Fibroblast of lung (primary cell): ENCODE results near the gene DKC1. TPM values are rescaled to one million over a fixed set of nuclear protein-coding genes. Genes with fewer than 3 reads are reported as not detected.

Experiments
- DNase-seq, 2 donors: peaks; one replicate each; pipeline versions ENCODE4 v3.0.0 to v3.0.0-alpha.2; 2010; ENCODE audit warnings: low read depth in 2 of 2
- H2AFZ ChIP-seq: 2 replicates; pipeline ENCODE4 v1.5.1; 2012; ENCODE audit warnings: low read length, control low read depth, inconsistent platforms
- H3K27ac ChIP-seq: 2 replicates; pipeline ENCODE4 v1.5.1; 2011; ENCODE audit warnings: low read length, control low read depth; ENCODE audit not compliant: insufficient read depth
- H3K27me3 ChIP-seq: 2 replicates; pipeline ENCODE4 v1.5.1; 2011; ENCODE audit warnings: mild to moderate bottlenecking, low read length; ENCODE audit not compliant: control insufficient read depth, insufficient read depth
- H3K36me3 ChIP-seq: 2 replicates; pipeline ENCODE4 v1.5.1; 2011; ENCODE audit warnings: low read length; ENCODE audit not compliant: control insufficient read depth, insufficient read depth
- H3K4me1 ChIP-seq: 2 replicates; pipeline ENCODE4 v1.5.1; 2011; ENCODE audit warnings: low read length; ENCODE audit not compliant: control insufficient read depth, insufficient read depth; ENCODE audit errors: extremely low read depth
- H3K4me2 ChIP-seq: 2 replicates; pipeline ENCODE4 v1.5.1; 2011; ENCODE audit warnings: low read length, control low read depth; ENCODE audit not compliant: insufficient read depth; ENCODE audit errors: extremely low read depth
- H3K4me3 ChIP-seq, 4 experiments: fragments of 200-600 bp in 1 of 4; sonication (generic) in 1 of 4; replicated peaks in 1 of 4; 2 replicates each; pipeline ENCODE4 v1.5.1; 2011 to 2016; ENCODE audit warnings: low read length in 4 of 4, low read depth in 3 of 4, mild to moderate bottlenecking in 3 of 4, control low read depth in 2 of 4, inconsistent platforms in 1 of 4, mixed read lengths in 1 of 4; ENCODE audit not compliant: insufficient read depth in 1 of 4; ENCODE audit errors: control extremely low read depth in 1 of 4
- H3K79me2 ChIP-seq: 2 replicates; pipeline ENCODE4 v1.5.1; 2012; ENCODE audit warnings: mild to moderate bottlenecking, low read length, inconsistent platforms; ENCODE audit not compliant: control insufficient read depth, insufficient read depth
- H3K9ac ChIP-seq: 2 replicates; pipeline ENCODE4 v1.5.1; 2011; ENCODE audit warnings: mild to moderate bottlenecking, low read length, control low read depth; ENCODE audit not compliant: insufficient read depth
- H3K9me3 ChIP-seq: 2 replicates; pipeline ENCODE4 v1.5.1; 2012; ENCODE audit warnings: low read depth, low read length; ENCODE audit not compliant: control insufficient read depth, insufficient read depth
- H4K20me1 ChIP-seq: 2 replicates; pipeline ENCODE4 v1.5.1; 2011; ENCODE audit warnings: low read length; ENCODE audit not compliant: control insufficient read depth, insufficient read depth; ENCODE audit errors: extremely low read depth
- CTCF ChIP-seq, 2 donors: IDR thresholded peaks in 1 of 2; conservative IDR thresholded peaks in 1 of 2; 1 replicate in 1 of 2; 2 replicates in 1 of 2; pipeline ENCODE4 v1.5.1; 2011 to 2012; ENCODE audit warnings: low read length in 2 of 2, control low read depth in 1 of 2, inconsistent platforms in 1 of 2, low read depth in 1 of 2, mild to moderate bottlenecking in 1 of 2
- EZH2 ChIP-seq: IDR thresholded peaks from 2 replicates; pipeline ENCODE4 v1.5.1; 2012; ENCODE audit warnings: low read length, control low read depth, mild to moderate bottlenecking; ENCODE audit errors: missing control alignments
- polyA plus RNA-seq, 2 donors: library from polyadenylated mRNA; depleted of rRNA in 1 of 2; stranded (reverse) in 1 of 2; unstranded in 1 of 2; fragments of >200 nt; gene quantifications; 2 replicates each; pipeline ENCODE4 v1.2.1, GENCODE V29; 2011 to 2012; ENCODE audit warnings: missing spikeins in 1 of 2
- total RNA-seq: library from RNA; depleted of rRNA; stranded (reverse); fragments of >200 nt; gene quantifications from 2 replicates; pipeline ENCODE4 v1.2.1, GENCODE V29; 2014

Gene DKC1
- total and polyA plus RNA-seq, 2 donors (not counting 1 experiment from before 2014, with no cell fraction given) = 30.2 to 42.4 TPM

GRCh38 chrX:154802947-154803346 lies 40.3 kb downstream of the DKC1 start:
- Histone ChIP-seq H3K9me3 (no peaks in the 10 kb centered on the region), H3K4me2 (peak overlapping the region; percentile 17), H3K4me3 (no peak overlapping the region), H3K4me1 (peaks cover 2% of the 10 kb centered on the region), H4K20me1 (no peaks in the 10 kb centered on the region), H2AFZ (no peak overlapping the region), H3K27ac (no peak overlapping the region), H3K79me2 (peaks cover 4% of the 10 kb centered on the region), H3K9ac (no peak overlapping the region), H3K36me3 (no peaks in the 10 kb centered on the region), H3K27me3 (no peaks in the 10 kb centered on the region)
- no peak for DNase-seq
- TF ChIP-seq EZH2 = no peak
- no peak for TF ChIP-seq CTCF (conservative IDR thresholded peaks at IDR 0.05 in 1 of 2, IDR thresholded peaks at IDR 0.05 in 1 of 2; ENCODE audit: low read depth in 1 of 2, low read length in 2 of 2)

DNA sequence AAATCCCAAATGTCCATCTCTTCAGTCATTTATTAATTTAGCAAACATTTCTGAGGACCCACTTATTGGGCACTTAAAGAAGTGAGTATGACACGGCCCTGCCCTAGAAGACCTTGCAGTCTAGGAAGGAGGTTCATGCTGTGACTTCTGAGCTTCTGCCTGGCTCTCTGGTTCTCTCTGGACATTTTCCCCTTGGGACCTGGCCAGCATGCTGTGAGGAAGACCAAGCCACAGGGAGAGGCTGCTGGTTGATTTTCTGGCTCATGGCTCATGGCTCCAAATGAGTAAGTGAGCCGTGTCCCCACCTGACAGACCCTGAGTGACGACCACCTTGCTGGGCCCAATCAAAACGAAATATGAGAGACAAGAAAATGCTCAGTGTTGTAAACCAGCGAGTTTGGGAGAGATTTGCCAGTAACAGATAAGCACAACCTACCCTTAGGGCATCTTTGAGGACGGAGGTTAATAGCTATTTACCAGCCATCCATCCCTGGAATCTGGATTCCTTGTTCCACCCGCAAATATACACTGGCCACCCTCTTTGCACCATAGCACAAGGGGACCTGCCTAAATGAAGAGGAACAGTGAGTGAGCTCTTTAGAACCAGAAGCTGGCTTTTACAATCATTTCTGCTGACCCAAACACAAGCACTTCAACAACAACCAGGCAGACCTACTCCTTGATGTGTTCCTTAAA lies 41.7 kb downstream of the DKC1 start:
- TF ChIP-seq CTCF (conservative IDR thresholded peaks at IDR 0.05 in 1 of 2, IDR thresholded peaks at IDR 0.05 in 1 of 2; ENCODE audit: low read depth in 1 of 2, low read length in 2 of 2) (no peak), EZH2 (no peak)
- peaks cover 2% of the 10 kb centered on the region for H3K4me1 ChIP-seq
- H3K9me3 ChIP-seq = no peaks in the 10 kb centered on the region
- H3K79me2 ChIP-seq = peaks cover 4% of the 10 kb centered on the region
- peak overlapping the region; percentile 65 to 72 (median 69) for H3K4me3 ChIP-seq
- peak overlapping the region; percentile 47 for H3K27ac ChIP-seq
- H3K27me3 ChIP-seq = no peaks in the 10 kb centered on the region
- DNase-seq = no peak
- H3K4me2 ChIP-seq = peak overlapping the region; percentile 39
- H2AFZ ChIP-seq = peak overlapping the region; percentile 71
- peak overlapping the region; percentile 53 for H3K9ac ChIP-seq
- no peaks in the 10 kb centered on the region for H4K20me1 ChIP-seq
- H3K36me3 ChIP-seq = no peaks in the 10 kb centered on the region

DNA sequence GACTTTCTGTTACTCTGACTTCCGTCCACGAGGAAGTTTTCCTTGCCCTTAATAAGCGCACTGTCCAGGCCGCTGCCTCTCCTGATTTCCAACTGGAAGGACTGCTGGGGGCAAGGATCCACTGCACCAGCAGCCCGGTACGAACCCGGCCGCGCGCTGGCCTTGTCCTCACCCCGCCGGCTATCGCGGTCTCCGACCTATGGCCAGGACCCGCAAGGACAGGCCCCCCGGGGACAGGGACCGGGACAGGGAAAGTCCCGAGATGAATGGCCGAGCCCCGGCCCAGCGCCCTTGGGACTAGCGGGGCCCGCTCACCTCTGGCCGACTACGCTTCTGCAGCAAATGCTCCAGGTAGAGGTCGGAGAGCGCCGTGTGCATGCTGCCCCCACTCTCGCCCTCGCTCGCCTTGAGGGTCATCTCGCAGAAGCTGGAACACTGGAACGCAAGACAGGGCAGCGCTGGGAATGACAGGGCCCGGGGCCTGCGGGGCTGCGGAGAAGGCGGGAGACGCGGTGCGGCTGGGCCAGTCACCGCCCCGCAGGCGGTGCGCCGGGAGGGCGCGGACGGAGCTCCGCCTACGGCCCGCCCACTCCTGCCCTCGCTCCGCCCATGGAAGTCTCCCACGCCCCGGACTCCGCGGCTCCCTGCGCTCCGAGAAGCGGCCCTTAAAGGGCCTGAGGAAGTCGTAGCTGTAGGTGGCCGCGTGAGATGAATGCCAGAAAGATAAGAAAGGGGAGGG lies 42.5 kb downstream of the DKC1 start, which contains the start of gene MPP1:
Gene MPP1 (minus strand): TSS at position 529 of the 739 bp plus-strand sequence. CDS start 112 bp downstream, at position 417.
- DNase-seq = peak; percentile 68 to 74
- TF ChIP-seq EZH2 (no peak), CTCF (conservative IDR thresholded peaks at IDR 0.05 in 1 of 2, IDR thresholded peaks at IDR 0.05 in 1 of 2; ENCODE audit: low read depth in 1 of 2, low read length in 2 of 2) (no peak)
- peak within 1 kb of the TSS; percentile 53 for H3K9ac ChIP-seq
- no peaks in the 10 kb centered on the region for H3K4me1 ChIP-seq
- H3K27me3 ChIP-seq = no peaks in the 10 kb centered on the region
- no peaks in the 10 kb centered on the region for H3K9me3 ChIP-seq
- H3K79me2 ChIP-seq = peaks cover 4% of the 10 kb centered on the region
- H4K20me1 ChIP-seq = no peaks in the 10 kb centered on the region
- peak within 1 kb of the TSS; percentile 47 for H3K27ac ChIP-seq
- no peaks in the 10 kb centered on the region for H3K36me3 ChIP-seq
- peak within 1 kb of the TSS; percentile 65 to 72 (median 69) for H3K4me3 ChIP-seq
- H3K4me2 ChIP-seq = peak within 1 kb of the TSS; percentile 71
- H2AFZ ChIP-seq = peak within 1 kb of the TSS; percentile 71
